Left ventricle myocardium inferior (tissue), 1 donor: ENCODE measurements around the gene ETV3L. TPM values are rescaled to one million over a fixed set of nuclear protein-coding genes. Genes with fewer than 3 reads are reported as not detected.

Experiments used
- DNase-seq: peaks from one replicate; pipeline ENCODE4 v3.0.0-alpha.2; 2020
- H3K27ac ChIP-seq: fragments of 200-600 bp; replicated peaks from 2 replicates; pipeline ENCODE4 v1.8.0; 2021
- H3K27me3 ChIP-seq: fragments of 200-600 bp; 2 replicates; pipeline ENCODE4 v1.8.0; 2021; ENCODE audit warnings: low read depth
- H3K36me3 ChIP-seq: fragments of 200-600 bp; 2 replicates; pipeline ENCODE4 v1.8.0; 2021
- H3K4me1 ChIP-seq: fragments of 200-600 bp; 2 replicates; pipeline ENCODE4 v1.8.0; 2021
- H3K4me3 ChIP-seq: fragments of 200-600 bp; 2 replicates; pipeline ENCODE4 v1.8.0; 2021; ENCODE audit warnings: mild to moderate bottlenecking, moderate library complexity
- H3K9me3 ChIP-seq: fragments of 200-600 bp; replicated peaks from 2 replicates; pipeline ENCODE4 v1.8.0; 2021
- CTCF ChIP-seq: fragments of 200-600 bp; IDR thresholded peaks from 2 replicates; pipeline ENCODE4 v1.8.0; 2021; ENCODE audit warnings: antibody characterized with exemption, mild to moderate bottlenecking, borderline replicate concordance
- intact Hi-C: fragments of 100-400 bp; cut with micrococcal nuclease; formaldehyde crosslinking; loops from one replicate; pipeline ENCODE4 v1.11.0; 2022
- total RNA-seq: library from RNA; stranded (reverse); fragmentation: NEBNext Ultra II Directional; extraction: Animal tissue kit (Norgen Biotek cat#: 25700); gene quantifications from one replicate; pipeline ENCODE4 v1.2.1, GENCODE V29; 2021
- donor health status: DM: no; HTN: yes; CAD: no; lungs with severe emphysema.

Gene ETV3L
- total RNA-seq, 1 donor from 2014 or later, result not detected

- no peaks in the 10 kb centered on the region for H3K9me3 ChIP-seq
- H3K36me3 ChIP-seq, result no peaks in the 10 kb centered on the region
- DNase-seq, result no peak
- peaks cover 16% of the 10 kb centered on the region for H3K4me1 ChIP-seq
- no peak overlapping the region for H3K4me3 ChIP-seq
- intact Hi-C loops, result no loop called here
- TF ChIP-seq CTCF, result no peak
- peaks cover 4% of the 10 kb centered on the region for H3K27me3 ChIP-seq
- no peak overlapping the region for H3K27ac ChIP-seq
These were observed 11.0 kb downstream of the ETV3L start for GRCh38 chr1:157088607-157089006.

GRCh38 chr1:157087030-157087429, 12.6 kb downstream of the ETV3L start:
- Histone ChIP-seq H3K36me3 (no peaks in the 10 kb centered on the region), H3K27ac (no peak overlapping the region), H3K4me1 (peaks cover 6% of the 10 kb centered on the region), H3K27me3 (peaks cover 4% of the 10 kb centered on the region), H3K9me3 (no peaks in the 10 kb centered on the region), H3K4me3 (no peak overlapping the region)
- intact Hi-C loops, result no loop called here
- no peak for TF ChIP-seq CTCF
- no peak for DNase-seq

GRCh38 chr1:157086299-157086698, 13.3 kb downstream of the ETV3L start:
- Histone ChIP-seq H3K36me3 (no peaks in the 10 kb centered on the region), H3K27me3 (peaks cover 4% of the 10 kb centered on the region), H3K9me3 (no peaks in the 10 kb centered on the region), H3K4me1 (peaks cover 6% of the 10 kb centered on the region), H3K4me3 (no peak overlapping the region), H3K27ac (no peak overlapping the region)
- no peak for TF ChIP-seq CTCF
- DNase-seq, result no peak
- intact Hi-C loops, result no loop called here

- DNase-seq, result no peak
- no peaks in the 10 kb centered on the region for H3K27me3 ChIP-seq
- no peak for TF ChIP-seq CTCF
These were observed 14.2 kb downstream of the ETV3L start for GRCh38 chr1:157085421-157085820.

GRCh38 chr1:157084720-157085119, 14.9 kb downstream of the ETV3L start:
- H3K9me3 ChIP-seq, result no peaks in the 10 kb centered on the region
- no peak overlapping the region for H3K4me3 ChIP-seq
- no peak overlapping the region for H3K27ac ChIP-seq
- peaks cover 5% of the 10 kb centered on the region for H3K27me3 ChIP-seq
- H3K36me3 ChIP-seq, result no peaks in the 10 kb centered on the region
- no peak for DNase-seq
- TF ChIP-seq CTCF, result no peak
- H3K4me1 ChIP-seq, result no peaks in the 10 kb centered on the region
- intact Hi-C loops, result no loop called here

More at GRCh38 chr1:157085421-157085820, 14.2 kb downstream of the ETV3L start:
- intact Hi-C loops, result no loop called here
- Histone ChIP-seq H3K36me3 (no peaks in the 10 kb centered on the region), H3K4me3 (no peak overlapping the region), H3K27ac (no peak overlapping the region), H3K9me3 (no peaks in the 10 kb centered on the region), H3K4me1 (peaks cover 3% of the 10 kb centered on the region)

- H3K27ac ChIP-seq, result no peak overlapping the region
- no peaks in the 10 kb centered on the region for H3K4me1 ChIP-seq
- H3K4me3 ChIP-seq, result no peak overlapping the region
- H3K9me3 ChIP-seq, result no peaks in the 10 kb centered on the region
- no peak for TF ChIP-seq CTCF
- no peak for DNase-seq
- H3K27me3 ChIP-seq, result peaks cover 11% of the 10 kb centered on the region
- intact Hi-C loops, result no loop called here
- H3K36me3 ChIP-seq, result no peaks in the 10 kb centered on the region
These were observed 17.9 kb downstream of the ETV3L start for GRCh38 chr1:157081707-157082106.
